Measurements from ENCODE around the gene ATXN2. TPM values are rescaled to one million over a fixed set of nuclear protein-coding genes. Genes with fewer than 3 reads are reported as not detected.
"Not testable (repeated sequence)": the region's sequence is repeated elsewhere in the genome, so short reads cannot be mapped to it uniquely, and the experiment has no call there.

The ATXN2 gene
- total RNA-seq, 1 experiment from 2014 or later = 22.7 TPM

DNA sequence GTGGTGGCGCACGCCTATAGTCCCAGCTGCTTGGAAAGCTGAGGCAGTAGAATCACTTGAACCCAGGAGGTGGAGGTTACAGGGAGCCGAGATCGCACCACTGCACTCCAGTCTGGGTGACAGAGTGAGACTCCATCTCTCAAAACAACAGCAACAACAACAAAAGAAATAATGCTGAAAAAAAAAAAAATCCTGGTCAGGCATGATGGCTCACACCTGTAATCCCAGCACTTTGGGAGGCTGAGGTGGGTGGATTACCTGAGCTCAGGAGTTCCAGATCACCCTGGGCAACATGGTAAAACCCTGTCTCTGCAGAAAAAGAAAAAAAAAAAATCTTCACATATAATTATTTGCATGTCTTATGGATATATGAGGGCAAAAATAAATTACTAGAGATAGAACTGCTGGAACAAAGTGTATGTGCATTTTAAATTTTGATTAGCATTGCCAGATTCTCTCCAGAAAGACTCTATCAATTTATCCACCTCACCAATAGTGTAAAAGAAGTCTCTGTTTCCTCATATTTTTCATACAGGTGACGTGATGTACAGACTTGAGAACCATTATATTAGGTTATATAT, 75.4 kb downstream of the ATXN2 start:
- DNase-seq (ENCODE audit: low spot score) = no peak
- in situ Hi-C loops (cut with HindIII; ENCODE audit: low sequenced_read_pairs) = no loop called here

DNA sequence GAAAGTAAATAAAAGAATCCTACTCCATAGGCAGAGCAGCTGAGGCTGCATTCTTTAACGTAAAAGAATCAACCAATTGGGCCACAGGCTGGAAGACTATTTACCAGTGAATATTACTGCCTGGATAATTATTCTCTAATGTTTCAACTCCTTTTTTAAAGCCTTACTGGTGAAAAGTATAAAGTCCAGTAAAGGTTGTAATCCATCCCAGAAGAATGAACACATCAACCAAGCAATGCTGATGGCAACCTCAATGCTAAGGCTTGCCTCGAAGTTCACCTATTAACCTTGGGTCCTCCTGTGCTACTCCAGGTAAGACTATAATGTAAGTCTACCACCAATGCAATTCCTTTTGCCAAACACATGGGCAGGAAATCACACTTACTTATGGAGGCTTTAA, 77.3 kb downstream of the ATXN2 start:
- in situ Hi-C loops (cut with HindIII; ENCODE audit: low sequenced_read_pairs) = no loop called here
- DNase-seq (ENCODE audit: low spot score) = no peak

DNA sequence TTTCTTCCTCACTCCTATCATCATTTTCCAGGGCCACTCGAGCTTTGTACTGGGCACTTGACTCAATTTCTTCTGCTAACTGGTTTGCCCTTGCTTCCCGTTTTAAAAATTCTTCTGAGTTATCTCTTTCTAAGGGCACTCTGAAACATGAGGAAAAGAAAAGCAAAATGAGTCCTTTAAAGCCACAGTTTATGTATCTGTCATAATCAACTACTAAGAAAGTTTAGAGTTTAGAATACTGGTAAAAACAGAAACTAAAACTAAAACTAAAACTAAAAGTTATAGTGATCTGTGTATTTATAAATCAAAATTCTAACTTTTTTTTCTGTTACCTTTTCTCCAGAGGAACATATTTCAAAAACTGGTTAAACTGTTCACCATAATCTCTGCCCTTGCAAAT, 79.2 kb downstream of the ATXN2 start:
- no peak for DNase-seq (ENCODE audit: low spot score)
- in situ Hi-C loops (cut with HindIII; ENCODE audit: low sequenced_read_pairs) = no loop called here

DNA sequence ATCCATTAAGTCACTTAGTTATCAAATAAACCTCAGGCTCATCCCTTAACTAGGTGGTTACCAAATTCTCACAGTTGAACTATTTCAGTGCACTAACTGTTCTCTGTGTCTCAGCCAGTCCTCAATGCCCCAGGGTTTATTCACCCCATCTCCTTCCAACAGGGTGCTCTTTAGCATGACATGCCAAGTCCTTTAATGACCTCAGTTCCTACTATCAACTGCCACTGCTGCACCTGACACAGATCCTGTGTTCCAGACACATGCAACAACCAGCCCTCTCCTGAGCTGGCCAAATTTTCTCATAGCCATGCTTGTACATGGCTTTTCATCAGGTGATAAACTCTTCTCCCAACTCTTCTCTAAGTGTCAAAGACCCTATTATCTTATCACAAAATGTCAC, 80.0 kb downstream of the ATXN2 start:
- no peak for DNase-seq (ENCODE audit: low spot score)
- in situ Hi-C loops (cut with HindIII; ENCODE audit: low sequenced_read_pairs) = no loop called here

GRCh38 chr12:111507719-111508118, 91.4 kb downstream of the ATXN2 start:
- DNase-seq (ENCODE audit: low spot score); in situ Hi-C loops (cut with HindIII; ENCODE audit: low sequenced_read_pairs): not testable (repeated sequence)

DNA sequence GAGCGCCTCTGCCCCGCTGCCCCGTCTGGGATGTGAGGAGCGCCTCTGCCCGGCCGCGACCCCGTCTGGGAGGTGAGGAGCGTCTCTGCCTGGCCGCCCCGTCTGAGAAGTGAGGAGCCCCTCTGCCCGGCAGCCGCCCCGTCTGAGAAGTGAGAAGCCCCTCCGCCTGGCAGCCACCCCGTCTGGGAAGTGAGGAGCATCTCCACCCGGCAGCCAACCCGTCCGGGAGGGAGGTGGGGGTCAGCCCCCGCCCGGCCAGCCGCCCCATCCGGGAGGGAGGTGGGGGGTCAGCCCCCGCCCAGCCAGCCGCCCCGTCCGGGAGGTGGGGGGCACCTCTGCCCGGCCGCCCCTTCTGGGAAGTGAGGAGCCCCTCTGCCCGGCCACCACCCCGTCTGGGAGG, 91.9 kb downstream of the ATXN2 start:
- DNase-seq (ENCODE audit: low spot score); in situ Hi-C loops (cut with HindIII; ENCODE audit: low sequenced_read_pairs): not testable (repeated sequence)

- DNase-seq (ENCODE audit: low spot score) = no peak
- in situ Hi-C loops (cut with HindIII; ENCODE audit: low sequenced_read_pairs) = no loop called here
These were observed 92.9 kb downstream of the ATXN2 start for GRCh38 chr12:111506260-111506659.

DNA sequence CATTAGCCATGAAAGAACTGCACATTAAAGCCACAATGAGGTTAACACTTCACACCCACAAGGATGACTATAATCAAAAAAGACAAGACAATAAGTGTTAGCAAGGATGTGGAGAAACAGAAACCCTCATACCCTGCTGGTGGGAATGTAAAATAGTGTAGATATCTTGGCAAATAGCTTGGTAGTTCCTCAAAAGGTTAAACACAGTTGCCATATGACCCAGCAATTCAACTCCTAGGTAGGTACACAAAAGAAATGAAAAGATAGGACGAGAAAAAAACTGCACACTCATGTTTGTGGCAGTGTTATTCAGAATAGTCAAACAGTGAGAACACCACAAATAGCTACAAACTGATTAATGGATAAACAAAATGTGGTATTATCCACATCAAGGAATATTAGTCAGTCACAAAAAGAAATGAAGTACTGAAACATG, 93.5 kb downstream of the ATXN2 start:
- DNase-seq (ENCODE audit: low spot score) = no peak
- in situ Hi-C loops (cut with HindIII; ENCODE audit: low sequenced_read_pairs) = no loop called here

DNA sequence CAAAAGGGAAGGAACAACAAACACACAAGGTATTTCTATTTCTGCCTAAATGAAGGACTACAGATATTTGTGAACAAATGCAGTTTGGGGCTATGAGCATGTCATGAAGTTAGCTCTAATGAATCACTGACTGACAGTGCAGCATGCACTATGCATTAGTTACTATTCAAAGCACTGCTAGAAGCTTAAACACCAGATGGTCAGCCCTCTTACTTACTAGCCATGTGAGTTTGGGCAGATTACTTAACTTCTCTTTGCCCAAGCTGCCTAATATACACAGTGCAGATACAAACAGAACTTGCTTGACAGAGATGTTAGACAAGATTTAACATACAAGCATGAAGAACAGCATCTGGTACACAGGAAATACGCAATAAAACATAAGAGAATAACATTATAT, 96.0 kb downstream of the ATXN2 start:
- DNase-seq (ENCODE audit: low spot score) = no peak
- in situ Hi-C loops (cut with HindIII; ENCODE audit: low sequenced_read_pairs) = no loop called here

DNA sequence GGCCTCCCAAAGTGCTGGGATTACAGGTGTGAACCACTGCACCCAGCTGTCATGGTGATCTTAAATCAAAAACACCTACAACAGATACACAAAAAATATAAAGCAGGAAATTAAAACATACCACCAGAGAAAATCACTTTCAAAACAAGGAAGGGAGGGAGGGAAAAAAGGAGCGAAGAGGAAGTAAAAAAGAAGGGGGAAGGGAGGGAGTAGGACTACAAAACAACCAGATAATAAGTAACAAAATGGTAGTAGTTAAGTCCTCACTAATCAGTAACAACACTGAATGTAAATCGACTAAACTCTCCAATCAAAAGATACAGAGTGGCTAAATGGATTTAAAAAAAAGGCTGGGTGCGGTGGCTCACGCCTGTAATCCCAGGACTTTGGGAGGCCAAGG, 104.4 kb downstream of the ATXN2 start:
- no peak for DNase-seq (ENCODE audit: low spot score)
- in situ Hi-C loops (cut with HindIII; ENCODE audit: low sequenced_read_pairs) = no loop called here

- in situ Hi-C loops (cut with HindIII; ENCODE audit: low sequenced_read_pairs); DNase-seq (ENCODE audit: low spot score): not testable (repeated sequence)
These were observed 106.1 kb downstream of the ATXN2 start for GRCh38 chr12:111492979-111493378.

- in situ Hi-C loops (cut with HindIII; ENCODE audit: low sequenced_read_pairs) = no loop called here
- no peak for DNase-seq (ENCODE audit: low spot score)
These were observed 110.3 kb downstream of the ATXN2 start for GRCh38 chr12:111488798-111489197.

GRCh38 chr12:111488271-111488670, 110.8 kb downstream of the ATXN2 start:
- in situ Hi-C loops (cut with HindIII; ENCODE audit: low sequenced_read_pairs) = no loop called here
- DNase-seq (ENCODE audit: low spot score) = no peak

GRCh38 chr12:111482462-111482861, 116.7 kb downstream of the ATXN2 start:
- no peak for DNase-seq (ENCODE audit: low spot score)
- in situ Hi-C loops (cut with HindIII; ENCODE audit: low sequenced_read_pairs) = no loop called here

- DNase-seq (ENCODE audit: low spot score) = no peak
- in situ Hi-C loops (cut with HindIII; ENCODE audit: low sequenced_read_pairs) = no loop called here
These were observed 127.9 kb downstream of the ATXN2 start for GRCh38 chr12:111471236-111471635.

GRCh38 chr12:111469401-111469800, 129.7 kb downstream of the ATXN2 start:
- DNase-seq (ENCODE audit: low spot score) = no peak
- in situ Hi-C loops (cut with HindIII; ENCODE audit: low sequenced_read_pairs) = no loop called here

DNA sequence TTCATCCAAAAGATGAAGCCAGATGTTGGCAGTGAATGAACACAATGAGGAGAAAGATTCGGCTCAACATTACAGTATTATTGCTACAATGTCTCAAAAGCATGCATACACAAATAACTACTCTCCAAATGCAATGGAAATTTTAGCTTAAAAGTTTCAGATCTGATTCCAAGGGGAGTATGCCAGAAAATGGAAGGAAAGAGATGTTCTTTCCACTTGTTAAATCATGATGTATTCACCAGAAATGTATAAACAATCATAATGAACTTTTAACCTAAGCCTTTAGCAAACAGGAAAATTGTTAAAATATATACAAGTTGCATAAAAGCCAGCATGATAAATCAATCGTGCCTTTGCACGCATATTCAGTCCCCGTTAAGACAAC, 131.3 kb downstream of the ATXN2 start:
- DNase-seq (ENCODE audit: low spot score) = no peak
- in situ Hi-C loops (cut with HindIII; ENCODE audit: low sequenced_read_pairs) = no loop called here

- in situ Hi-C loops (cut with HindIII; ENCODE audit: low sequenced_read_pairs) = no loop called here
- no peak for DNase-seq (ENCODE audit: low spot score)
These were observed 131.8 kb downstream of the ATXN2 start for GRCh38 chr12:111467092-111467856.

- in situ Hi-C loops (cut with HindIII; ENCODE audit: low sequenced_read_pairs) = no loop called here
- DNase-seq (ENCODE audit: low spot score) = no peak
These were observed 136.8 kb downstream of the ATXN2 start for GRCh38 chr12:111462210-111462769.

GRCh38 chr12:111460111-111460510, 139.0 kb downstream of the ATXN2 start:
- DNase-seq (ENCODE audit: low spot score); in situ Hi-C loops (cut with HindIII; ENCODE audit: low sequenced_read_pairs): not testable (repeated sequence)

Measured in G401 (cell line).